PC-3 (cell line): Measurements from ENCODE around the gene CAMTA1. TPM values are rescaled to one million over a fixed set of nuclear protein-coding genes. Genes with fewer than 3 reads are reported as not detected.

Experiments
- ATAC-seq: fragments of 200-7000 bp; cut with Tn5 transposase; 2 replicates; pipeline ENCODE4 v1.9.1; 2020; ENCODE audit warnings: mild to moderate bottlenecking, moderate library complexity
- BruUV-seq: library from RNA; stranded (reverse); fragments of 400-500 nt; replicated peaks from 2 replicates; lab custom pipeline; 2021; lab: Mats Ljungman, UMichigan
- CTCF ChIA-PET: fragments of 300-600 bp; sonication (Branson Sonifier 250); formaldehyde crosslinking; loops from one replicate; lab custom pipeline; 2022; ENCODE audit warnings: antibody characterized with exemption; lab: Charles Lee
- POLR2A ChIA-PET: fragments of 300-600 bp; sonication (Branson Sonifier 250); formaldehyde crosslinking; loops from one replicate; lab custom pipeline; 2022; ENCODE audit warnings: antibody characterized with exemption; ENCODE audit not compliant: unreplicated experiment; lab: Charles Lee
- DNase-seq: peaks from one replicate; pipeline ENCODE4 v3.0.0-alpha.2; 2015
- H2AFZ ChIP-seq: fragments of 300-600 bp; sonication (generic); 2 replicates; pipeline ENCODE4 v1.6.0; 2016; ENCODE audit warnings: antibody characterized with exemption, low read length
- H3F3A ChIP-seq: fragments of 300-600 bp; sonication (generic); one replicate; pipeline ENCODE4 v1.6.0; 2017; ENCODE audit warnings: antibody characterized with exemption, low read length, control low read depth, mild to moderate bottlenecking; ENCODE audit not compliant: unreplicated experiment
- H3K27ac ChIP-seq: fragments of 300-600 bp; sonication (generic); 2 replicates; pipeline ENCODE4 v1.5.1; 2016; ENCODE audit warnings: mild to moderate bottlenecking, low read length
- H3K27me3 ChIP-seq: fragments of 300-600 bp; sonication (generic); 2 replicates; pipeline ENCODE4 v1.6.1; 2016; ENCODE audit warnings: low read length, mixed read lengths
- H3K36me3 ChIP-seq: fragments of 300-600 bp; sonication (generic); 2 replicates; pipeline ENCODE4 v1.6.1; 2016; ENCODE audit warnings: low read depth, mixed run types, low read length, mixed read lengths
- H3K4me1 ChIP-seq: fragments of 300-600 bp; sonication (generic); 2 replicates; pipeline ENCODE4 v1.5.1; 2016; ENCODE audit warnings: low read length; ENCODE audit not compliant: insufficient read depth
- H3K4me2 ChIP-seq: fragments of 300-600 bp; sonication (generic); 2 replicates; pipeline ENCODE4 v1.6.0; 2016; ENCODE audit warnings: low read length
- H3K4me3 ChIP-seq: fragments of 300-600 bp; sonication (generic); 2 replicates; pipeline ENCODE4 v1.5.1; 2016; ENCODE audit warnings: mild to moderate bottlenecking, low read length, mixed read lengths
- H3K79me2 ChIP-seq: fragments of 300-600 bp; sonication (generic); 2 replicates; pipeline ENCODE4 v1.6.1; 2017; ENCODE audit warnings: low read length, mixed read lengths
- H3K9ac ChIP-seq: fragments of 300-600 bp; sonication (generic); 2 replicates; pipeline ENCODE4 v1.6.0; 2016; ENCODE audit warnings: mild to moderate bottlenecking, low read length
- H3K9me2 ChIP-seq: fragments of 300-600 bp; sonication (generic); replicated peaks from 2 replicates; pipeline ENCODE4 v1.6.1; 2016; ENCODE audit warnings: mixed run types, low read length, mixed read lengths
- H3K9me3 ChIP-seq: fragments of 300-600 bp; sonication (generic); 2 replicates; pipeline ENCODE4 v1.6.1; 2016; ENCODE audit warnings: low read length, mixed read lengths
- H4K20me1 ChIP-seq: fragments of 300-600 bp; sonication (generic); 2 replicates; pipeline ENCODE4 v1.6.1; 2016; ENCODE audit warnings: low read length, mixed read lengths
- CTCF ChIP-seq: fragments of 300-600 bp; sonication (generic); conservative IDR thresholded peaks from 2 replicates; pipeline ENCODE4 v1.5.1; 2017; ENCODE audit warnings: antibody characterized with exemption, low read depth, mild to moderate bottlenecking, low read length
- EZH2 ChIP-seq: fragments of 300-600 bp; sonication (generic); IDR thresholded peaks from one replicate; pipeline ENCODE4 v1.6.1; 2017; ENCODE audit warnings: antibody characterized with exemption, mild to moderate bottlenecking, low read length; ENCODE audit not compliant: unreplicated experiment
- EZH2phosphoT487 ChIP-seq: fragments of 300-600 bp; sonication (generic); IDR thresholded peaks from 2 replicates; pipeline ENCODE4 v1.6.1; 2018; ENCODE audit warnings: mild to moderate bottlenecking, antibody characterized with exemption, low read length, borderline replicate concordance
- intact Hi-C: fragments of 100-400 bp; cut with micrococcal nuclease; formaldehyde crosslinking; loops from 2 replicates; pipeline ENCODE4 v1.9.0; 2023
- total RNA-seq: library from RNA; depleted of rRNA; stranded (reverse); fragments of >200 nt; gene quantifications from 2 replicates; pipeline ENCODE4 v1.2.3, GENCODE V29; 2014

CAMTA1 gene
- total RNA-seq, 1 experiment from 2014 or later, result 40.8 TPM

DNA sequence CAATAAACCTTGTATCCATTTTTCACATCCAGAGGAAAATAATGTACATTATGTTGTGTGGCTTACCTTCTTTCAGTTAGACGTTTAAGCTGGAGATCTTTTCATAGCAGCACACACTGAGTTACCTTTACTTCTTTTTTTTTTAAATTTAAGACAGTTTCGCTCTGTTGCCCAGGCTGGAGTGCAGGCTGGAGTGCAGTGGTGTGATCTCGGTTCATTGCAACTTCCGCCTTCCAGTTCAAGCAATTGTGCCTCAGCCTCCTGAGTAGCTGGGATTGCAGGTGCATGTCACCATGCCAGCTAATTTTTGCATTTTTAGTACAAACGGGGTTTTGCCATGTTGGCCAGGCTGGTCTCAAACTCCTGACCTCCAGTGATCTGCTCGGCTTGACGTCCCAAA, 7.4 kb upstream of the CAMTA1 start:
- TF ChIP-seq CTCF, result no peak
- no peak for TF ChIP-seq EZH2phosphoT487
- TF ChIP-seq EZH2, result no peak
- no peak overlapping the region for H3K4me2 ChIP-seq
- H3K79me2 ChIP-seq, result no peaks in the 10 kb centered on the region
- intact Hi-C loops, result no loop called here
- no peak for ATAC-seq
- H3F3A ChIP-seq, result no peaks in the 10 kb centered on the region
- no peak overlapping the region for H2AFZ ChIP-seq
- H3K9ac ChIP-seq, result no peak overlapping the region
- CTCF ChIA-PET, result no interaction called here
- no TSS peak for BruUV-seq
- H3K36me3 ChIP-seq, result no peaks in the 10 kb centered on the region
- no peak for DNase-seq
- H3K27ac ChIP-seq, result no peak overlapping the region
- H4K20me1 ChIP-seq, result no peaks in the 10 kb centered on the region
- H3K9me3 ChIP-seq, result no peaks in the 10 kb centered on the region
- POLR2A ChIA-PET, result no interaction called here
- H3K4me3 ChIP-seq, result no peak overlapping the region
- H3K27me3 ChIP-seq, result no peaks in the 10 kb centered on the region
- H3K9me2 ChIP-seq, result no peaks in the 10 kb centered on the region
- no peaks in the 10 kb centered on the region for H3K4me1 ChIP-seq

DNA sequence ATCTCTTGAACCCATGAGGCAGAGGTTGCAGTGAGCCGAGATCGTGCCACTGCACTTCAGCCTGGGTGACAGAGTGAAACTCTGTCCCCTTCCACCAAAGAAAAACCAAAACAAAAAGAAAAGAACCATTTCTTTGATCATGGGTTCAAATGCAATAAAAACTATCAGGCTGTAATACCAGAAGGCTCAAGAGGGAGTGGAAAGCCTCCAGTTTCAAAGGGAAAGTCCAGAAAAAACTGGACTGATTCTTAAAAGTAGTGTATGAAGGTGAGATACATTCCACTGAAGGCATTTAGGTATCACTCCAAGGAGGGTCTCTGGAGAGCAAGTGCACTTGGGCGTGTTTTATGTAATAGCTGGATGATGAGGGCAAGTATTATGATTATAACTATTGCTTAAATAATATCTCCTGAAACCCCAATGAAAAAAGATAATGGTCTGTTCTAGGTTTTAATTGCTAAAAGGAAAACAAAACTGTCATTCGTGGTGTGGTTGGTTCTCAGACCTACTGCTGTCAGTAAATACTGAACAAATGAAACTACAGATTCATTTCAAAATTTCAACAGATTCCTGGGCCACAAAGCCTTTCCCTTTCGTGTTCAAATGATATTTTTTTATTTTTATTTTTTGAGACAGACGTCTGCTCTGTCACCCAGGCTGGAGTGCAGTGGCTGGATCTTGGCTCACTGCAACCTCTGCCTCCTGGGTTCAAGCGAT, 6.0 kb upstream of the CAMTA1 start:
- no peak overlapping the region for H3K4me3 ChIP-seq
- ATAC-seq (no peak), DNase-seq (no peak)
- H2AFZ ChIP-seq, result no peak overlapping the region
- no peak overlapping the region for H3K9ac ChIP-seq
- no peaks in the 10 kb centered on the region for H3K36me3 ChIP-seq
- no peaks in the 10 kb centered on the region for H3F3A ChIP-seq
- H4K20me1 ChIP-seq, result no peaks in the 10 kb centered on the region
- BruUV-seq, result no TSS peak
- POLR2A ChIA-PET, result no interaction called here
- TF ChIP-seq EZH2 (no peak), EZH2phosphoT487 (no peak), CTCF (no peak)
- CTCF ChIA-PET, result no interaction called here
- no peaks in the 10 kb centered on the region for H3K27me3 ChIP-seq
- no peak overlapping the region for H3K27ac ChIP-seq
- H3K4me2 ChIP-seq, result no peak overlapping the region
- no peaks in the 10 kb centered on the region for H3K9me2 ChIP-seq
- H3K4me1 ChIP-seq, result peaks cover 9% of the 10 kb centered on the region; the same call in 1 of the 2 replicates
- no peaks in the 10 kb centered on the region for H3K9me3 ChIP-seq
- no peaks in the 10 kb centered on the region for H3K79me2 ChIP-seq
- intact Hi-C loops, result no loop called here

GRCh38 chr1:6782151-6782550, 3.1 kb upstream of the CAMTA1 start:
- no peaks in the 10 kb centered on the region for H3F3A ChIP-seq
- H3K27me3 ChIP-seq, result no peaks in the 10 kb centered on the region
- ATAC-seq (no peak), DNase-seq (no peak)
- no TSS peak for BruUV-seq
- H3K4me3 ChIP-seq, result no peak overlapping the region
- H3K36me3 ChIP-seq, result no peaks in the 10 kb centered on the region
- H3K79me2 ChIP-seq, result peaks cover 14% of the 10 kb centered on the region
- H3K9me3 ChIP-seq, result no peaks in the 10 kb centered on the region
- TF ChIP-seq EZH2phosphoT487, result no peak
- intact Hi-C loops, result no loop called here
- H3K27ac ChIP-seq, result no peak overlapping the region
- POLR2A ChIA-PET, result interaction anchor here (0.7 kb wide), 1 partner anchor 38 kb away, joined by 6 read pairs; no protein-coding TSS in a partner anchor
- CTCF ChIA-PET, result no interaction called here
- peaks cover 11% of the 10 kb centered on the region; the same call in 1 of the 2 replicates for H4K20me1 ChIP-seq
- peaks cover 19% of the 10 kb centered on the region; the same call in 1 of the 2 replicates for H3K4me1 ChIP-seq
- no peak overlapping the region for H3K9ac ChIP-seq
- no peaks in the 10 kb centered on the region for H3K9me2 ChIP-seq
- no peak overlapping the region for H2AFZ ChIP-seq
- H3K4me2 ChIP-seq, result no peak overlapping the region
